HepG2 (cell line): ENCODE measurements around the gene NEDD4L. TPM values are rescaled to one million over a fixed set of nuclear protein-coding genes. Genes with fewer than 3 reads are reported as not detected.
A peak's percentile ranks its signal among the peaks of the same experiment; 100 is the strongest.

ENCODE experiments used
- BCL3 ChIP-seq: sonication (generic); formaldehyde crosslinking; IDR thresholded peaks from 2 replicates; pipeline ENCODE4 v1.5.1; 2020; ENCODE audit warnings: mild to moderate bottlenecking, missing genetic modification reagents, moderate library complexity
- DMAP1 ChIP-seq: IDR thresholded peaks from 2 replicates; pipeline ENCODE4 v1.6.1; 2016
- DNMT1 ChIP-seq: sonication (generic); formaldehyde crosslinking; IDR thresholded peaks from 2 replicates; pipeline ENCODE4 v1.5.1; 2020; ENCODE audit warnings: mild to moderate bottlenecking, missing genetic modification reagents
- E2F1 ChIP-seq: sonication (generic); formaldehyde crosslinking; IDR thresholded peaks from 2 replicates; pipeline ENCODE4 v1.5.0; 2020; ENCODE audit warnings: missing genetic modification reagents
- MAF1 ChIP-seq: sonication (generic); formaldehyde crosslinking; IDR thresholded peaks from 2 replicates; pipeline ENCODE4 v1.5.0; 2020; ENCODE audit warnings: missing genetic modification reagents, borderline replicate concordance
- TOPORS ChIP-seq: sonication (generic); formaldehyde crosslinking; IDR thresholded peaks from 2 replicates; pipeline ENCODE4 v1.8.0; 2023; ENCODE audit warnings: mild to moderate bottlenecking, missing genetic modification reagents
- USF2 ChIP-seq, 2 experiments: sonication (generic) in 1 of 2; formaldehyde crosslinking in 1 of 2; IDR thresholded peaks; 2 replicates each; pipeline versions ENCODE4 v1.5.1 to v1.6.1; 2011 to 2020; ENCODE audit warnings: borderline replicate concordance in 1 of 2, low read depth in 1 of 2, low read length in 1 of 2, mild to moderate bottlenecking in 1 of 2, missing genetic modification reagents in 1 of 2, moderate library complexity in 1 of 2
- ZKSCAN5 ChIP-seq: sonication (generic); formaldehyde crosslinking; IDR thresholded peaks from 2 replicates; pipeline ENCODE4 v1.5.1; 2020; ENCODE audit warnings: mild to moderate bottlenecking, missing genetic modification reagents
- ZKSCAN8 ChIP-seq: IDR thresholded peaks from 2 replicates; pipeline ENCODE4 v1.6.1; 2016; ENCODE audit warnings: borderline replicate concordance, missing genetic modification reagents, missing compliant biosample characterization
- ZNF17 ChIP-seq: sonication (generic); formaldehyde crosslinking; IDR thresholded peaks from 2 replicates; pipeline ENCODE4 v1.5.0; 2020; ENCODE audit warnings: mild to moderate bottlenecking, missing genetic modification reagents
- ZNF296 ChIP-seq: sonication (generic); formaldehyde crosslinking; conservative IDR thresholded peaks from 2 replicates; pipeline ENCODE4 v1.5.0; 2020; ENCODE audit warnings: mild to moderate bottlenecking, missing genetic modification reagents
- polyA plus RNA-seq, 8 experiments: library from polyadenylated mRNA; depleted of rRNA in 3 of 8; stranded (reverse) in 7 of 8; unstranded in 1 of 8; fragments of >200 nt; fragmentation: Illumina TruSeq in 4 of 8; extraction: Trizol in 4 of 8; gene quantifications; 2 replicates each; pipeline versions ENCODE4 v1.2.1 to v1.2.3, GENCODE V29; 2011 to 2016; ENCODE audit warnings: low read depth in 4 of 8, missing spikeins in 1 of 8, mixed read lengths in 1 of 8; ENCODE audit not compliant: insufficient read depth in 1 of 8
- total RNA-seq, 5 experiments: library from RNA; depleted of rRNA; stranded (reverse); fragments of >200 nt; fragmentation: Illumina TruSeq; extraction: Trizol; gene quantifications; 2 replicates each; pipeline ENCODE4 v1.2.3, GENCODE V29; 2016; ENCODE audit warnings: low read depth in 1 of 5
- TF ChIP-seq, protein P1 (sequence below): sonication (generic); formaldehyde crosslinking; IDR thresholded peaks from 2 replicates; pipeline ENCODE4 v1.8.1; 2023; ENCODE audit warnings: mild to moderate bottlenecking, missing genetic modification reagents
- TF ChIP-seq, protein P2 (sequence below): sonication (generic); formaldehyde crosslinking; IDR thresholded peaks from 2 replicates; pipeline ENCODE4 v1.5.1; 2020; ENCODE audit warnings: mild to moderate bottlenecking, missing genetic modification reagents, borderline replicate concordance
- TF ChIP-seq, protein P3 (sequence below): IDR thresholded peaks from 2 replicates; pipeline ENCODE4 v1.6.1; 2016; ENCODE audit warnings: control low read depth

NEDD4L gene
- total and polyA plus RNA-seq, 2 of the 13 experiments (the other 11 are each of a cell fraction or from before 2014, with no cell fraction given): 168 to 390 TPM

DNA sequence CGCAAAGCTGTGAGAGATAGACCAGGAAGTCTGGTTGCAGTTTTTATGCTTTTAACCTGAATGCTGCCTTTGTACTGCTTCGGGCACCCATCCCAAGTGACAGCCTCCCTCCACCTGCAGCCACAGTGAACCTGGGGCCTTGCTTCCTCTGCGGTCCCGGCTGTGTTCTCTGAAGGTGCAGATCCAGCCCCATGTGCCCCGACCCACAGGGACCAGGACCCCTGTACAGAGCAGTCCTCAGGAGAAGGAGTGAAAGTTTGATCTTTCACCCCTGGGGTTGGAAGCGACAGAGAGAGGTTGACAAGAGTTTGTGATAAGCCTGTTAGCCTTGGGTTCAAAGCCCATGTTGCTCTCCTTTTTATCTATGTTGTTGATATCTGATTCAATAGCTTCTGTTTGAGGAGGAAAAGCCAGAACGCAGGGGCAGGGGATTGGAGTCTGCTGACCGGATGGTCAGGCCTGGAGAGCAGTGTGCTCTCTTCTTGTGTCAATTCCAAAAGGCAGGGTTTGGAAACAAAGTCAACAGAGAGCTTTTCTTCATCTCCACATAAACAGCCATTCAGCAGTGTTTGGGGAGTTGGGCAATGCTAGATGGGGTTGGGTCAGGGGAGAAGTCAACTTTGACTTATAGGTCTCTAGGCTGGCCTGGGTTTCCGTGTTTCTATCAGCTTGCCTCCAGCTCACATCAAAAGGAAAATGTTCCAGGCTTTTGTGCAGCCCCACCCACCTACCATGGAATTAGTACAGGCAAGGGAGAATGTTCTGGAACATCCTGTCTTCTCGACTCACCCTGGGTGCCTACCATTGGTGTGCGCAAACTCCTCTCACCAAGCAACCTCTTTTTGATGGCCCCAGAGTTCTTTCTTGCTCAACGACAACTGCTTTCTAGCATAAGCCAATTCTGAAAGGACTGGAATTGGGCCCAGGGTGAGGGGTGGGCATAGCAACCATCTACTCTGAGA lies 369.9 kb downstream of the NEDD4L start (continued):
- TF ChIP-seq BCL3 (CRISPR knock-in tag) (peak; percentile 78), USF2 (IDR thresholded peaks at IDR 0.05; ENCODE audit: low read depth, low read length) (no peak), USF2 (CRISPR knock-in tag; IDR thresholded peaks at IDR 0.05; ENCODE audit: borderline replicate concordance) (peak; percentile 47; the same call in 1 of the 2 replicates), ZNF17 (CRISPR knock-in tag) (no peak), E2F1 (CRISPR knock-in tag) (peak; percentile 61; the same call in 1 of the 2 replicates), TOPORS (CRISPR knock-in tag) (peak; percentile 72), ZNF296 (CRISPR knock-in tag) (peak; percentile 99), DNMT1 (no peak), ZKSCAN5 (CRISPR knock-in tag) (peak; percentile 87), MAF1 (CRISPR knock-in tag) (peak; percentile 50; the same call in 1 of the 2 replicates), DMAP1 (CRISPR knock-in tag) (peak; percentile 65; the same call in 1 of the 2 replicates), ZKSCAN8 (CRISPR knock-in tag) (peak; percentile 5; the same call in 1 of the 2 replicates)
- TF ChIP-seq, protein P1, sequence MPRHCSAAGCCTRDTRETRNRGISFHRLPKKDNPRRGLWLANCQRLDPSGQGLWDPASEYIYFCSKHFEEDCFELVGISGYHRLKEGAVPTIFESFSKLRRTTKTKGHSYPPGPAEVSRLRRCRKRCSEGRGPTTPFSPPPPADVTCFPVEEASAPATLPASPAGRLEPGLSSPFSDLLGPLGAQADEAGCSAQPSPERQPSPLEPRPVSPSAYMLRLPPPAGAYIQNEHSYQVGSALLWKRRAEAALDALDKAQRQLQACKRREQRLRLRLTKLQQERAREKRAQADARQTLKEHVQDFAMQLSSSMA (CRISPR knock-in tag): peak; percentile 82; the same call in 1 of the 2 replicates
- TF ChIP-seq, protein P2, sequence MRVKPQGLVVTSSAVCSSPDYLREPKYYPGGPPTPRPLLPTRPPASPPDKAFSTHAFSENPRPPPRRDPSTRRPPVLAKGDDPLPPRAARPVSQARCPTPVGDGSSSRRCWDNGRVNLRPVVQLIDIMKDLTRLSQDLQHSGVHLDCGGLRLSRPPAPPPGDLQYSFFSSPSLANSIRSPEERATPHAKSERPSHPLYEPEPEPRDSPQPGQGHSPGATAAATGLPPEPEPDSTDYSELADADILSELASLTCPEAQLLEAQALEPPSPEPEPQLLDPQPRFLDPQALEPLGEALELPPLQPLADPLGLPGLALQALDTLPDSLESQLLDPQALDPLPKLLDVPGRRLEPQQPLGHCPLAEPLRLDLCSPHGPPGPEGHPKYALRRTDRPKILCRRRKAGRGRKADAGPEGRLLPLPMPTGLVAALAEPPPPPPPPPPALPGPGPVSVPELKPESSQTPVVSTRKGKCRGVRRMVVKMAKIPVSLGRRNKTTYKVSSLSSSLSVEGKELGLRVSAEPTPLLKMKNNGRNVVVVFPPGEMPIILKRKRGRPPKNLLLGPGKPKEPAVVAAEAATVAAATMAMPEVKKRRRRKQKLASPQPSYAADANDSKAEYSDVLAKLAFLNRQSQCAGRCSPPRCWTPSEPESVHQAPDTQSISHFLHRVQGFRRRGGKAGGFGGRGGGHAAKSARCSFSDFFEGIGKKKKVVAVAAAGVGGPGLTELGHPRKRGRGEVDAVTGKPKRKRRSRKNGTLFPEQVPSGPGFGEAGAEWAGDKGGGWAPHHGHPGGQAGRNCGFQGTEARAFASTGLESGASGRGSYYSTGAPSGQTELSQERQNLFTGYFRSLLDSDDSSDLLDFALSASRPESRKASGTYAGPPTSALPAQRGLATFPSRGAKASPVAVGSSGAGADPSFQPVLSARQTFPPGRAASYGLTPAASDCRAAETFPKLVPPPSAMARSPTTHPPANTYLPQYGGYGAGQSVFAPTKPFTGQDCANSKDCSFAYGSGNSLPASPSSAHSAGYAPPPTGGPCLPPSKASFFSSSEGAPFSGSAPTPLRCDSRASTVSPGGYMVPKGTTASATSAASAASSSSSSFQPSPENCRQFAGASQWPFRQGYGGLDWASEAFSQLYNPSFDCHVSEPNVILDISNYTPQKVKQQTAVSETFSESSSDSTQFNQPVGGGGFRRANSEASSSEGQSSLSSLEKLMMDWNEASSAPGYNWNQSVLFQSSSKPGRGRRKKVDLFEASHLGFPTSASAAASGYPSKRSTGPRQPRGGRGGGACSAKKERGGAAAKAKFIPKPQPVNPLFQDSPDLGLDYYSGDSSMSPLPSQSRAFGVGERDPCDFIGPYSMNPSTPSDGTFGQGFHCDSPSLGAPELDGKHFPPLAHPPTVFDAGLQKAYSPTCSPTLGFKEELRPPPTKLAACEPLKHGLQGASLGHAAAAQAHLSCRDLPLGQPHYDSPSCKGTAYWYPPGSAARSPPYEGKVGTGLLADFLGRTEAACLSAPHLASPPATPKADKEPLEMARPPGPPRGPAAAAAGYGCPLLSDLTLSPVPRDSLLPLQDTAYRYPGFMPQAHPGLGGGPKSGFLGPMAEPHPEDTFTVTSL (CRISPR knock-in tag): peak; percentile 100
- TF ChIP-seq, protein P3, sequence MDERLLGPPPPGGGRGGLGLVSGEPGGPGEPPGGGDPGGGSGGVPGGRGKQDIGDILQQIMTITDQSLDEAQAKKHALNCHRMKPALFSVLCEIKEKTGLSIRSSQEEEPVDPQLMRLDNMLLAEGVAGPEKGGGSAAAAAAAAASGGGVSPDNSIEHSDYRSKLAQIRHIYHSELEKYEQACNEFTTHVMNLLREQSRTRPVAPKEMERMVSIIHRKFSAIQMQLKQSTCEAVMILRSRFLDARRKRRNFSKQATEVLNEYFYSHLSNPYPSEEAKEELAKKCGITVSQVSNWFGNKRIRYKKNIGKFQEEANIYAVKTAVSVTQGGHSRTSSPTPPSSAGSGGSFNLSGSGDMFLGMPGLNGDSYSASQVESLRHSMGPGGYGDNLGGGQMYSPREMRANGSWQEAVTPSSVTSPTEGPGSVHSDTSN (CRISPR knock-in tag): peak; percentile 50; the same call in 1 of the 2 replicates
